DOHH2 (cell line): ENCODE measurements around the gene NKX2-8.

Experiments used
- H3F3A ChIP-seq: fragments of 200-600 bp; sonication (generic), shearing (Covaris generic); 2 replicates; pipeline ENCODE4 v1.6.0; 2016; ENCODE audit warnings: antibody characterized with exemption, mild to moderate bottlenecking; ENCODE audit not compliant: control insufficient read depth, insufficient read depth
- H3K27ac ChIP-seq: fragments of 200-600 bp; sonication (generic); 2 replicates; pipeline ENCODE4 v1.5.1; 2014; ENCODE audit warnings: low read depth, mild to moderate bottlenecking, low read length, moderate library complexity
- H3K27me3 ChIP-seq: fragments of 200-600 bp; sonication (generic); 2 replicates; pipeline ENCODE4 v1.6.1; 2014; ENCODE audit warnings: mild to moderate bottlenecking, low read length, mixed read lengths; ENCODE audit not compliant: control insufficient read depth
- H3K36me3 ChIP-seq: fragments of 200-600 bp; sonication (generic); 2 replicates; pipeline ENCODE4 v1.6.1; 2014; ENCODE audit warnings: mild to moderate bottlenecking, low read length, moderate library complexity, mixed read lengths; ENCODE audit not compliant: control insufficient read depth
- H3K4me1 ChIP-seq: fragments of 200-600 bp; sonication (generic); 2 replicates; pipeline ENCODE4 v1.6.1; 2014; ENCODE audit warnings: mild to moderate bottlenecking, low read length, mixed read lengths; ENCODE audit not compliant: control insufficient read depth
- H3K4me2 ChIP-seq: fragments of 200-600 bp; sonication (generic); 2 replicates; pipeline ENCODE4 v1.6.0; 2014; ENCODE audit warnings: mild to moderate bottlenecking, low read length, moderate library complexity
- H3K4me3 ChIP-seq: fragments of 200-600 bp; sonication (generic); 2 replicates; pipeline ENCODE4 v1.5.1; 2014; ENCODE audit warnings: mild to moderate bottlenecking, low read length, mixed read lengths
- H3K79me2 ChIP-seq: fragments of 200-600 bp; sonication (generic); 2 replicates; pipeline ENCODE4 v1.6.1; 2014; ENCODE audit warnings: mild to moderate bottlenecking, low read length, mixed read lengths; ENCODE audit not compliant: control insufficient read depth
- H3K9me2 ChIP-seq: fragments of 200-600 bp; sonication (generic); replicated peaks from 2 replicates; pipeline ENCODE4 v1.6.1; 2014; ENCODE audit warnings: mild to moderate bottlenecking, low read length, mixed read lengths; ENCODE audit not compliant: control insufficient read depth
- H3K9me3 ChIP-seq: fragments of 200-600 bp; sonication (generic); 2 replicates; pipeline ENCODE4 v1.6.1; 2014; ENCODE audit warnings: antibody characterized with exemption, low read length, mixed read lengths; ENCODE audit not compliant: control insufficient read depth, insufficient read depth
- H4K20me1 ChIP-seq: fragments of 200-600 bp; sonication (generic); 2 replicates; pipeline ENCODE4 v1.6.0; 2014; ENCODE audit warnings: low read depth, mild to moderate bottlenecking, antibody characterized with exemption, low read length, moderate library complexity; ENCODE audit not compliant: control insufficient read depth, insufficient read depth
- CTCF ChIP-seq: fragments of 200-600 bp; sonication (generic); IDR thresholded peaks from one replicate; pipeline ENCODE4 v1.5.1; 2014; ENCODE audit warnings: antibody characterized with exemption, mild to moderate bottlenecking, low read depth, low read length; ENCODE audit not compliant: poor library complexity, severe bottlenecking
- EZH2phosphoT487 ChIP-seq: fragments of 200-600 bp; sonication (generic); IDR thresholded peaks from 2 replicates; pipeline ENCODE4 v1.6.1; 2017; ENCODE audit warnings: borderline replicate concordance, mild to moderate bottlenecking, antibody characterized with exemption, low read length, moderate library complexity, mixed read lengths

NKX2-8 gene

GRCh38 chr14:36625436-36625835 lies 43.0 kb upstream of the NKX2-8 start:
- Histone ChIP-seq H3K9me3 (peaks cover 3% of the 10 kb centered on the region; the same call in 1 of the 2 replicates), H3K79me2 (no peaks in the 10 kb centered on the region), H3K9me2 (no peaks in the 10 kb centered on the region), H4K20me1 (no peaks in the 10 kb centered on the region), H3K36me3 (no peaks in the 10 kb centered on the region), H3F3A (no peaks in the 10 kb centered on the region), H3K4me3 (no peak overlapping the region), H3K27me3 (no peaks in the 10 kb centered on the region), H3K4me1 (no peaks in the 10 kb centered on the region), H3K4me2 (no peak overlapping the region), H3K27ac (no peak overlapping the region)
- TF ChIP-seq EZH2phosphoT487 (no peak), CTCF (no peak)

GRCh38 chr14:36625014-36625413 lies 42.6 kb upstream of the NKX2-8 start:
- no peak overlapping the region for H3K4me3 ChIP-seq
- no peaks in the 10 kb centered on the region for H3K9me2 ChIP-seq
- TF ChIP-seq CTCF (no peak), EZH2phosphoT487 (no peak)
- no peaks in the 10 kb centered on the region for H3K27me3 ChIP-seq
- H3K27ac ChIP-seq, result no peak overlapping the region
- peaks cover 3% of the 10 kb centered on the region; the same call in 1 of the 2 replicates for H3K9me3 ChIP-seq
- no peaks in the 10 kb centered on the region for H4K20me1 ChIP-seq
- H3K4me2 ChIP-seq, result no peak overlapping the region
- H3K4me1 ChIP-seq, result no peaks in the 10 kb centered on the region
- H3K36me3 ChIP-seq, result no peaks in the 10 kb centered on the region
- H3K79me2 ChIP-seq, result no peaks in the 10 kb centered on the region
- H3F3A ChIP-seq, result no peaks in the 10 kb centered on the region

GRCh38 chr14:36619853-36620252 lies 37.4 kb upstream of the NKX2-8 start:
- no peaks in the 10 kb centered on the region for H3K27me3 ChIP-seq
- no peaks in the 10 kb centered on the region for H3F3A ChIP-seq
- peaks cover 3% of the 10 kb centered on the region; the same call in 1 of the 2 replicates for H3K9me3 ChIP-seq
- H3K9me2 ChIP-seq, result no peaks in the 10 kb centered on the region
- H3K27ac ChIP-seq, result no peak overlapping the region
- no peaks in the 10 kb centered on the region for H4K20me1 ChIP-seq
- no peak overlapping the region for H3K4me3 ChIP-seq
- no peaks in the 10 kb centered on the region for H3K79me2 ChIP-seq
- H3K36me3 ChIP-seq, result no peaks in the 10 kb centered on the region
- H3K4me1 ChIP-seq, result no peaks in the 10 kb centered on the region
- no peak overlapping the region for H3K4me2 ChIP-seq
- TF ChIP-seq EZH2phosphoT487 (no peak), CTCF (no peak)
